Loucy (cell line): ENCODE results near the gene SLC20A1.

ENCODE experiments used
- H2AFZ ChIP-seq: fragments of 200-600 bp; sonication (generic); 2 replicates; pipeline ENCODE4 v1.6.0; 2016; ENCODE audit warnings: antibody characterized with exemption, mild to moderate bottlenecking, low read length, moderate library complexity
- H3F3A ChIP-seq: fragments of 200-600 bp; 2 replicates; pipeline ENCODE4 v1.6.0; 2016; ENCODE audit warnings: antibody characterized with exemption, low read depth, mild to moderate bottlenecking
- H3K27me3 ChIP-seq: fragments of 200-600 bp; sonication (generic); 2 replicates; pipeline ENCODE4 v1.6.1; 2014; ENCODE audit warnings: low read length, mild to moderate bottlenecking; ENCODE audit not compliant: insufficient read depth, poor library complexity, severe bottlenecking
- H3K36me3 ChIP-seq: fragments of 200-600 bp; sonication (generic); 2 replicates; pipeline ENCODE4 v1.6.1; 2016; ENCODE audit warnings: low read length; ENCODE audit not compliant: insufficient read depth
- H3K4me1 ChIP-seq: fragments of 200-600 bp; sonication (generic); 2 replicates; pipeline ENCODE4 v1.5.1; 2014; ENCODE audit warnings: low read length, mild to moderate bottlenecking; ENCODE audit not compliant: insufficient read depth, poor library complexity, severe bottlenecking
- H3K4me2 ChIP-seq: fragments of 200-600 bp; sonication (generic); 2 replicates; pipeline ENCODE4 v1.6.0; 2014; ENCODE audit warnings: antibody characterized with exemption, low read length, low read depth, mild to moderate bottlenecking; ENCODE audit not compliant: poor library complexity, severe bottlenecking
- H3K4me3 ChIP-seq: fragments of 200-600 bp; sonication (generic); 2 replicates; pipeline ENCODE4 v1.5.1; 2014; ENCODE audit warnings: low read length, mild to moderate bottlenecking, mixed read lengths; ENCODE audit not compliant: poor library complexity, severe bottlenecking
- H3K79me2 ChIP-seq: fragments of 200-600 bp; sonication (generic); 2 replicates; pipeline ENCODE4 v1.6.1; 2014; ENCODE audit warnings: low read length; ENCODE audit not compliant: insufficient read depth
- H3K9ac ChIP-seq: fragments of 200-600 bp; sonication (generic); 2 replicates; pipeline ENCODE4 v1.6.0; 2014; ENCODE audit warnings: mild to moderate bottlenecking, low read depth, low read length, moderate library complexity; ENCODE audit not compliant: poor library complexity, severe bottlenecking
- H3K9me2 ChIP-seq: fragments of 200-600 bp; sonication (generic); replicated peaks from 2 replicates; pipeline ENCODE4 v1.6.1; 2016; ENCODE audit warnings: low read depth, low read length, mixed read lengths
- H3K9me3 ChIP-seq: fragments of 200-600 bp; sonication (generic); 2 replicates; pipeline ENCODE4 v1.6.1; 2014; ENCODE audit warnings: mild to moderate bottlenecking, antibody characterized with exemption, low read length, low read depth; ENCODE audit not compliant: insufficient read depth
- H4K20me1 ChIP-seq: fragments of 200-600 bp; sonication (generic); 2 replicates; pipeline ENCODE4 v1.6.0; 2014; ENCODE audit warnings: antibody characterized with exemption, low read length, mild to moderate bottlenecking; ENCODE audit not compliant: insufficient read depth, poor library complexity, severe bottlenecking
- EZH2phosphoT487 ChIP-seq: fragments of 200-600 bp; IDR thresholded peaks from 2 replicates; pipeline ENCODE4 v1.6.1; 2018; ENCODE audit warnings: antibody characterized with exemption, mild to moderate bottlenecking, moderate library complexity, borderline replicate concordance
- TF ChIP-seq, protein P1 (sequence below): fragments of 200-600 bp; sonication (generic); conservative IDR thresholded peaks from 2 replicates; pipeline ENCODE4 v1.5.1; 2014; ENCODE audit warnings: mild to moderate bottlenecking, antibody characterized with exemption, low read length

SLC20A1 gene

GRCh38 chr2:112626604-112627059 is 19.1 kb upstream of the SLC20A1 start:
- Histone ChIP-seq H3K9me3 (no peaks in the 10 kb centered on the region), H3K4me2 (peak overlapping the region; percentile 51)

GRCh38 chr2:112627060-112628040 is 18.4 kb upstream of the SLC20A1 start:
- no peak overlapping the region for H3K4me3 ChIP-seq
- no peaks in the 10 kb centered on the region for H3K9me3 ChIP-seq
- H2AFZ ChIP-seq: peak overlapping the region; percentile 64

More at GRCh38 chr2:112626604-112627059, 19.1 kb upstream of the SLC20A1 start:
- Histone ChIP-seq H3K27me3 (no peaks in the 10 kb centered on the region), H3K9ac (peak overlapping the region; percentile 1), H3F3A (peaks cover 3% of the 10 kb centered on the region; the same call in 1 of the 2 replicates), H3K36me3 (no peaks in the 10 kb centered on the region), H3K9me2 (no peaks in the 10 kb centered on the region), H3K79me2 (no peaks in the 10 kb centered on the region), H3K4me1 (peaks cover 29% of the 10 kb centered on the region), H4K20me1 (no peaks in the 10 kb centered on the region), H3K4me3 (no peak overlapping the region), H2AFZ (peak overlapping the region; percentile 64)
- TF ChIP-seq, protein P1, sequence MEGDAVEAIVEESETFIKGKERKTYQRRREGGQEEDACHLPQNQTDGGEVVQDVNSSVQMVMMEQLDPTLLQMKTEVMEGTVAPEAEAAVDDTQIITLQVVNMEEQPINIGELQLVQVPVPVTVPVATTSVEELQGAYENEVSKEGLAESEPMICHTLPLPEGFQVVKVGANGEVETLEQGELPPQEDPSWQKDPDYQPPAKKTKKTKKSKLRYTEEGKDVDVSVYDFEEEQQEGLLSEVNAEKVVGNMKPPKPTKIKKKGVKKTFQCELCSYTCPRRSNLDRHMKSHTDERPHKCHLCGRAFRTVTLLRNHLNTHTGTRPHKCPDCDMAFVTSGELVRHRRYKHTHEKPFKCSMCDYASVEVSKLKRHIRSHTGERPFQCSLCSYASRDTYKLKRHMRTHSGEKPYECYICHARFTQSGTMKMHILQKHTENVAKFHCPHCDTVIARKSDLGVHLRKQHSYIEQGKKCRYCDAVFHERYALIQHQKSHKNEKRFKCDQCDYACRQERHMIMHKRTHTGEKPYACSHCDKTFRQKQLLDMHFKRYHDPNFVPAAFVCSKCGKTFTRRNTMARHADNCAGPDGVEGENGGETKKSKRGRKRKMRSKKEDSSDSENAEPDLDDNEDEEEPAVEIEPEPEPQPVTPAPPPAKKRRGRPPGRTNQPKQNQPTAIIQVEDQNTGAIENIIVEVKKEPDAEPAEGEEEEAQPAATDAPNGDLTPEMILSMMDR: peak; percentile 98
- no peak for TF ChIP-seq EZH2phosphoT487

DNA sequence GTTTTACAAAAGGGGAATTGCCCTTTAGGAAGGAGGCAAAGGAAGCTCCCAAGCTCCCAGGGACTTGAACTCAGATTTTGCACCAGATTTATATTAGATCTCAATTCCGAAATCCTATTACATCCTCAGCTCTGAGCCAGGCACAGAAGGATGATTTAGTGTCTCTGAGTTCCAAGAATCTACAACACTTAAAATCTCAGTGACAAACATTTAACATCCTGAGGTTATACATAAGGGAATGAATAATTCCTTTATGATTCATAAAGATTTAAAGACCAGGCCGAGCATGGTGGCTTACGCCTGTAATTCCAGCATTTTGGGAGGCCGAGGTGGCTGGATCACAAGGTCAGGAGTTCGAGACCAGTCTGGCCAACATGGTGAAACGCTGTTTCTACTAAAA is 16.5 kb upstream of the SLC20A1 start:
- H2AFZ ChIP-seq: no peak overlapping the region
- H3K27me3 ChIP-seq: no peaks in the 10 kb centered on the region
- TF ChIP-seq EZH2phosphoT487: no peak
- TF ChIP-seq, protein P1: no peak
- no peaks in the 10 kb centered on the region for H4K20me1 ChIP-seq
- H3K36me3 ChIP-seq: no peaks in the 10 kb centered on the region
- H3K9me3 ChIP-seq: no peaks in the 10 kb centered on the region
- H3K4me1 ChIP-seq: peaks cover 32% of the 10 kb centered on the region
- H3K9ac ChIP-seq: no peak overlapping the region
- H3F3A ChIP-seq: peaks cover 3% of the 10 kb centered on the region; the same call in 1 of the 2 replicates
- no peak overlapping the region for H3K4me3 ChIP-seq
- H3K9me2 ChIP-seq: no peaks in the 10 kb centered on the region
- no peak overlapping the region for H3K4me2 ChIP-seq
- H3K79me2 ChIP-seq: no peaks in the 10 kb centered on the region

More at GRCh38 chr2:112627060-112628040, 18.4 kb upstream of the SLC20A1 start:
- peaks cover 3% of the 10 kb centered on the region; the same call in 1 of the 2 replicates for H3F3A ChIP-seq
- peak overlapping the region; percentile 51 for H3K4me2 ChIP-seq
- no peaks in the 10 kb centered on the region for H3K79me2 ChIP-seq
- H4K20me1 ChIP-seq: no peaks in the 10 kb centered on the region
- H3K36me3 ChIP-seq: no peaks in the 10 kb centered on the region
- TF ChIP-seq, protein P1: no peak
- no peak for TF ChIP-seq EZH2phosphoT487
- no peaks in the 10 kb centered on the region for H3K9me2 ChIP-seq
- H3K9ac ChIP-seq: peak overlapping the region; percentile 1
- H3K4me1 ChIP-seq: peaks cover 35% of the 10 kb centered on the region
- no peaks in the 10 kb centered on the region for H3K27me3 ChIP-seq
